NCI-H2196 (cell line): Measurements from ENCODE around the gene PSMG1.
"Not testable (repeated sequence)": the region's sequence is repeated elsewhere in the genome, so short reads cannot be mapped to it uniquely, and the experiment has no call there.

Source experiments
- DNase-seq: peaks from one replicate; lab custom pipeline; 2025; ENCODE audit not compliant: unreplicated experiment; lab: John Stamatoyannopoulos, UW

Gene PSMG1

DNA sequence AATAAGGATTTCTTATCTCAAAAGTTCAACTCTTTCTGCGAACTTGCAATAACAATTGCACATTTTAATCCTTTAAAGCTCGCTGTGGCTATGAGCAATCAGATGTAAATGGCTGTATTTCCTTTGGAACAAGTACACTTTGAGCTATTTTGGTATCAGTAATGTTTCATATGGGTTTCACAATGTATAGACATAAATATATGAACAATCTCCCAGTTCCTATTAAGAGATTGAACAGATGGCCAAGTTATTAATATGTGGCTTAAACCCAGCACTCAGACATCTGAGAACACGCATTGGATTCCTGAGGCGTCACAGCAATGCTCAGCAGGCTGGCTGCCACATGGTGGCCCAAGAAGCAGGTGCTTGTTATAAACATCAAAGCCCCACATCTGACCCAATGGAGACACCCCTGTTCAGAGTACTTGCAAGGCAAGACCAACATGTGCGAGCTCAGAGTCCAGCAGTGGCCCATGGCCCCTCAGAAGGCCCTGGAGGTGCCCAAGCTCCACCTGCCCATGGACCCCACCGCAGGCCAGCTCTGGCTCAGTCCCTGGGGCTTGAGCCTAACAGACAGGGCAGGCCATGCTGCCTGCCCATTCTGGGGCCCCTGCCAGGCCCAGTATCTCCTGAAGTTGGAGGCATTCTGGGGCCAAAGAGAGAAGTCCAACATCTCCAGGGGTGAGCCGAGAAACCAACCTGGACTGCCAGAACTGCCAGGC, 23.7 kb downstream of the PSMG1 start:
- DNase-seq: no peak

DNA sequence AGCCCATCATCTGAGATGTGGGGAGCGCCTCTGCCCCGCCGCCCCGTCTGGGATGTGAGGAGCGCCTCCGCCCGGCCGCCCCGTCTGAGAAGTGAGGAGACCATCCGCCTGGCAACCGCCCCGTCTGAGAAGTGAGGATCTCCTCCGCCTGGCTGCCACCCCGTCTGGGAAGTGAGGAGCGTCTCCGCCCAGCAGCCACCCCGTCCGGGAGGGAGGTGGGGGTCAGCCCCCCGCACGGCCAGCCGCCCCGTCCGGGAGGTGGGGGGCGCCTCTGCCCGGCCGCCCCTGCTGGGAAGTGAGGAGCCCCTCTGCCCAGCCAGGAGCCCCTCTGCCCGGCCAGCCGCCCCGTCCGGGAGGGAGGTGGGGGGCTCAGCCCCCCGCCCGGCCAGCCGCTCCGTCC, 26.0 kb downstream of the PSMG1 start:
- DNase-seq: not testable (repeated sequence)

DNA sequence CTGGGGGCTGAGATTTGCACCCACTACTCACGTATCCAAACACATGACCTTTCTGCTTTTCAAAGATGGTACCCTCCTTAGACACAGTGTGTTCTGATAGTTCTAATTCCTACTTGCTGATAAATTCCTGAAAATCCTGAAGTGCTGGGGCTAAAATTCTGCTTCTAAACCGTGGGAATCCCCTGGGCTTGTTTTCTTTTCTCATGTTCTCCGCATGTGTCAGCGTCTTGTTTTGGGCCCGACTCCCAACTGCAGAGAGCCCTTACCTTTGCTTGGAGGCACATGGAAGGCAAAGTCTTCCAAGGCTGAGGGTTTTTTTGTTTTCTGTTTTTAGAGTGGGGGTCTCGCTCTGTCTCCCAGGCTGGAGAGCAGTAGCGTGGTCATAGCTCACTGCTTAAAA, 27.2 kb downstream of the PSMG1 start:
- no peak for DNase-seq

DNA sequence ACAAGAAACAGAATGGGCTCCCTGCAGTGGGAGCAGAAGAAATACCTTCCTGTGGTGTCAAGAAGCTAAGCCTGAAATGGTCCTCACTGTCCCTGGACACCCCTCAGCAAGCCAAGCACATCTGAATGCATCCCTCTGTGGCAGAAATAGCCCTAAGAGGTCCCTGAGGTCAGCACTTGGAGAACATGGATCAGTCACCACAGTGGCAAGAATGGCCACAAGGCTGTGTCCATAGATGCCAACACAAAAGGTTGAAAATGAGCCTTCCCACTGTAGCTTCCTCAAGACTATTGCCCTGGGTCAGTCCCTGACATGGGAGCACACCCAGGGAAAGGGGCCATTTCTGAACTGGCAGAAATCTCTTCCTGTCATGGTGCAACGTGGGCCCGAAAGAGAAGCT, 27.7 kb downstream of the PSMG1 start:
- no peak for DNase-seq

DNA sequence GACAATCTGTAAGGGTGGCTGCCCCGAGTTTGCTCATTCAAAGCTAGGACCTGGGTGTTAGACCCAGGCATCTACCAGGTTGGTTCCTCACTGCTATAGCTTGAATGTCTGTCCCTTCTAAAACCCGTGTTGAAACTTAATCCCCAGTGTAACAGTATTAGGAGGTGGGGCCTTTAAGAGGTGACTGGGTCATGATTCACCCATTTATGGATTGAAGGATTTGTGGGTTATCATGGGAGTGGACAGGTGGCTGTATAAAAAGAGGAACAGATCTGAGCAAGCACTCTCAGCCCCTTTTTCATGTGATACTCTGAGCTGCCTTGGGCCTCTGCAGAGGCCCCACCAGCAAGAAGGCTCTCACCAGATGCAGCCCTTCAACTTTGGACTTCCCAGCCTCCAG, 29.4 kb downstream of the PSMG1 start:
- DNase-seq: no peak

DNA sequence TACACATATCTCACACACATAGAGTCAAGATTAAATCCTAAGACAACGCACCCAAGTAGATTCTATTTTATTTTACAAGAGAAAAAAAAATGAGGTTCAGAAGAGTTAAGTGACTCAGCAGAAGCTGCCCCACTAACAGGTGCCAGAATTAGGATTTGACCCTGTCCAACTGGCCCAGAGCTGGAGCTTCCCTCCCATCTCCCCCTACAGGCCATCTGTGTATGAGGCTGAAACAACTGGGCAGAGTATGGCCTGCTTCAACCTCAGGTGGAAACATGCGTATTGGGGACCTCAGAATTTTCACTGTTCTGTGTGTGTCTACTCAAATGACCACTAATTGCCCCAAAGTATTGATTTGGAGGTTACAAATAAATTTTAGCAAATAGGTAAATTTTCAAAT, 29.9 kb downstream of the PSMG1 start:
- no peak for DNase-seq

DNA sequence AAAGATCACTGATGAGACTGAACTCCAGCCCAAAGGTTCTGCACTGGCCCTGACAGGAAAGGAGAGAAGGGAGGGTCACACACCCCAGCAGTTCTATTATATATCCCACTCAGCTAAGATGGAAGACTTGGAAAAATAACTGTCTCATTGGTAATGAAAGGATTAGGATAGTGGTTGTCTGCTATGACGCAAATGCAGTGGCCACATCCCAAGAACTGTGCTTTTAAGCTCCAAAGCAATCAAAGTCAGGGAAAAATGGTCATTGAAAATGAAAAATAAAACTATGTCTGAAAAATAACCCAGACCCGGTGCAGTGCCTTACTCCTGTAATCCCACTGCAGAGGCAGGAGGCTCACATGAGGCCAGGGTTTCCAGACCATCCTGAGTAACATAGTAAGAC, 31.0 kb downstream of the PSMG1 start:
- no peak for DNase-seq

DNA sequence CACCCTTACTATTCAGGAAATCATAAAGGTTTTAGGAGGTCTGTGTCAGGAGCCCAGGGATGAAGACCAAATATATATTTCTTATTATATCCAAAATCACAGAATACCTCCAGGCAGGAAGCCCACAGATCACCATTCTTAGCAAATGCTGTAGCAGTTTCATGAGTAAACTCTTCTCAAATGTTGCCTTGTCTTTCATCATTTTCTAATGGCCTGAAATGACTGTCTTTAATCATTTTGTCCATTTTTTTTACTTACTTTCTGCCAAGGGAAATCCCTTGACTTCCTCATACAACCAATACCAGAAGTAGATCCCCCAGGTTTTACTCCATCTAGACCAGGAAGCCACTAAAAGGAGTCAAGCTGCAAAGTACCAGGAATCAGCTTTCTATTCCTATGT, 32.4 kb downstream of the PSMG1 start:
- DNase-seq: no peak

DNA sequence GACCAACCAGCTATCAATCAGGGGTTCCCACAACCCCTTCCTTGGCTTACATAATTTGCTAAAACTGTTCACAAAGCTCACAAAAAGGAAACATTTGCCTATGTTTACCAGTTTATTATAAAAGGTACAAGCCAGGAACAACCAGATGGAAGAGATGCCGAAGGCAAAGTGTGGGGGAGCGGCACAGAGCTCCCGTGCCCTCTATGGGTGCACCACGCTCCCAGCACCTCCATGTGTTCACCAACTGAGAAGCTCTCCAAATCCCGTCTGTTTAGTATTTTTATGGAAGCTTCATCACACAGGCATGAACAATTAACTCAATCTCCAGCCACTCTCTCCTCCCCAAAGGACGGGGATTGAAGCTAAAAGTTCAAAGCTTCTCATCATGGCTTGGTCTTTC, 32.9 kb downstream of the PSMG1 start:
- DNase-seq: no peak

DNA sequence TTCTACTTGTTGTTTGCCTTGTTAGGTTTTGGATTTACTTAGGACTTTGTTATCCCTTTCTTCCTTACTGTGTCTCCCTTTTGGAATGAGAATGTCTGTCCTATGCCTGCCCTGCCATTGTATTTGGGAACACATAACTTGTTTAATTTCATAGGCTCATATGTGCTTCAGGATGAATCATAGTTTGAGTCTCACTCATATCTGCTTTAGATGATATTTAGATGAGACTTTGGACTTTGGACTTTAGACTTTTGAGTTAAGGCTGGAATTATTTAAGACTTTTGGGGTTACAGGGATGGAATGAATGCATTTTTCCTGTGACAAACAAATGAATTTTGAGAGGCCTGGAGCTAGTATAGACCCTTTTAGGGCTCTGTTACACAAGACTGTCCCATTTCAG, 33.4 kb downstream of the PSMG1 start:
- no peak for DNase-seq

DNA sequence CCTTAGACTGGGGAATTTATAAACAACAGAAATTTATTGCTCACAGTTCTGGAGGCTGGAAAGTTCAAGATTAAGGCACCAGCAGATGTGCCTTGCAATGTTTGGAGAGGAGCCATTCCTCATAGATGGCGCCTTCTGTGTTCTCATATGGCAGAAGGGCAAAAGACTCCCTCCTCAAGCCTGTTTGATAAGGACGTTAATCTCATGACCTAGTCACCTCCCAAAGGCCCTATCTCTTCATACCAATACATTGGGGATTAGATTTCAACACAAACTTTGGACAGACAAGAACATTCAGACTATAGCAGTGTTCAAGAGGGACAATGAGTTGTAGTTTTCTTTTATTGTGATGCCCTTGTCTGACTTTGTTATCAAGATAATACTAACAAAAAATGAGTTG, 34.3 kb downstream of the PSMG1 start:
- DNase-seq: no peak

DNA sequence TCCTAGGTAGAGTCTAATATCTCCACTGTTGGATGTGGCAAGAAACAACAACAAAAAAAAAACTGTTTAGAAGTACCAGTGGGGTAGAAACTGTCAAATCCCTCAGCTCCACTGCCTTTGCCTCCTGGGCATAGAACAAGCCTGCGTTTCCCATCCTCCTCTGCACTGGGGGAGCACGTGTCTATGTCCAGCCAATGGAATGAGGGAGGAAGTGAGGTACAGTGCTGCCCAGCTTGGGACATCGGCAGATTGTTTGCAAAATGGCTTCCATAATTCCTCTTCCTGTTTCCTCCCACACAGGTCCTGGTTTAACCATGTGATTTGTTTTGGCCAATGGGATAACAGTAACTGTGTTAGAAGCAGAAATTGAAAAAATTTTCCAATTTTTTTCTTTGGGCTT, 39.1 kb downstream of the PSMG1 start:
- no peak for DNase-seq

DNA sequence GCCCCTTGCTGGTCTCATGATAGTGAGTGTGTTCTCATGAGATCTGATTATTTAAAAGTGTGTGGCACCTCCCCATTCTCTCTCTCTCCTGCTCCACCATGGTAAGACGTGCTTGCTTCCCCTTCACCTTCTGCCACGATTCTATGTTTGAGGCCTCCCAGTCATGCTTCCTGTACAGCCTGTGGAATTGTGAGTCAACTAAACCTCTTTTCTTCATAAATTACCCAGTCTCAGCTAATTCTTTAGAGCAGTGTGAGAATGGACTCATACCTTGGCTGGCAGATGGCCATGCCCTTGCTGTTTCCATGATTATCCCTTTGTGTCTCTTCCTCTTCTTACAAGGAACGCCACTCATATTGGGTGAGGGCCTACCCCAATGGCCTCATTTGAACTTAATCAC, 40.3 kb downstream of the PSMG1 start:
- no peak for DNase-seq

DNA sequence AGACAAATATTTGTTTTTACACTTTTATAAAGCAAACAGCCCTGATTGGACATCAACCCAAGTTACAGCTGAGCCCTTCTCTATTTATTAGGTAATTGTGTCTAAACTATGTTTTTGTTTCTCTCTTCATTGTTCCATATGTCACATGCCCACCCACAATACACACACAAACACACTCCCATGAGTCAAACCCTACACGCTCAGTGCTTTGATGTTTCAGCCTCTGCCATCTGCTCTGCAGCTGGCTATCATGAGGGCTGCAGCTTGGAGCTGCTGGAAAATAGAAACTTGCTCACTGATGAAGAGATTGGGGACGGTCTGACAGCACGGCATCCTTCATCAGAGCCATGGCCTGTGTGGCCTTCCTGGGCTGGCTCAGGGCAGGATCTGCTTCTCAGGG, 41.7 kb downstream of the PSMG1 start:
- DNase-seq: no peak

DNA sequence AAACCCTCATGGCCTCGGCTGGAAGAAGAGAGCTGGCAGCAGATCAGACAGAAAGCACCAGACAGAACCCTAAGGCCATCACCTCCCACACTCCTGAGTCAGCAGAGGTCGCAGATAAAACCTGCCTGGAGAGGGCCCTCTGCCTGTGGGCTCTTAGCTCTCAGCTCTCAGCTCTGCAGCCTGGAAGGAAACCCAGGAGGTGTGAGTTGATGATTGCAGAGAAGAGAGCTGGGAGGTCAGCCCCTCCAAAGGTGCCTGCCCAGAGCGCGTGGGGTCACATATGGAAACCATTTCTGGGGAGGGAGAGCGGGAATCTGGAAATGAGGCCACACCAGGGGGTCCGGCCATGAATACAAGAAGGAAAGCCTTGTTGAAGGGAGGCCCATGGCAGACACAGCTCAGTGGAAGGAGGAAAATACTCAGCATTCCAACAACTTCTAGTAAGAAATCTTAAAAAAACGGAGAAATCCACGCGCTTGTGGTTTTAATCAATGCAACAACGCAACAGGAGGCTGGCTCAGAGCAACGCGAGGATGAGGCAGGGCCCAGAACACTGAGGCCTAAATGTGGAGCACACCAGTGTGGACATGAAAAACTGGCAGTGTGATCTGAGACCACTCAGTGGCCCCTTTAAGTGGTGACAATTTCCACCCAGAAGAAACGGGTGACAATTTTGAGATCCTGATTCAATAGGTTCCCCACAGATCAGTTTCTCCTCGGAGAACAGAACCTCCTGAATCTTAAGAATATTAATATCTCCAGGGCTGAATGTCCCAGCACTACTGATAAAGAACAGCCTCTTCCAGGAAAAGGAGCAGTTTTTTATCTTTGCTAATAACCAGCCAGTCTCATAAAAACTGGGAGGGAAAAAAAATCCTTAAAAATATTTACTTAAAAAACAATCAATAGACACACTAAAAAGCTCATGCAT, 45.7 kb downstream of the PSMG1 start:
- DNase-seq: peak; percentile 37

DNA sequence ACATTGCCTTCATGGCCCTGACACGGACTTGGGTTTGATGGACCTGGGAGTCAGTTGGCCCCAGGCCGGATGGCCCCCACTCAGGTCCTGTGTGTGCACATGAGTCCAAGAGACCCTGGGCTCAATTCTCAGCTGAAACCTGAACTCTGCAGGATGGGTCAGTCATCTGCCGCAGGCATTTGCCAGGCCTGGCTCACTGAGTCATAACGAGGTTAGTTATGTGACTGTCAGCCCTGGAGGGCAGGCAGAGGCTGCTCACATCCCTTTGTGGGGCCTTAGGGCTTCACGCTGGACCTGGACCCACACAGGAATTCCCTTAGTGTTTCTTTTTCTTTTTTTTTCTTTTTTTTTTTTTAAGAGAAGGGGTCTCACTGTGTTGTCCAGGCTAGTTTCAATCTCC, 46.5 kb downstream of the PSMG1 start:
- DNase-seq: no peak

DNA sequence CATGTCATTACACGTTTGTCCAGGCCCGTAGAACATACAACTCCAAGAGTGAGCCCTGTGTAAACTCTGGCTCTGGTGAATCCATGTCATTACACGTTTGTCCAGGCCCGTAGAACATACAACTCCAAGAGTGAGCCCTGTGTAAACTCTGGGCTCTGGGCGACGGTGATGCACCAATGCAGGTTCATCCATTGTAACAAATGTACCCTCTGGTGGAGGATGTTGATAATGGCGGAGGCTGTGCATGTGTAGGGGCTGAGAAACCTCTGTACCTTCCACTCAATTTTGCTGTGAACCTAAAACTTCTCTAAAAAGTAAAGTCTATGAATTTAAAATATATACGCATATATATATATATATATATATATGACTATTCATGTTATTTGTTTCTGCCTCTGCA, 47.1 kb downstream of the PSMG1 start:
- DNase-seq: peak; percentile 58

DNA sequence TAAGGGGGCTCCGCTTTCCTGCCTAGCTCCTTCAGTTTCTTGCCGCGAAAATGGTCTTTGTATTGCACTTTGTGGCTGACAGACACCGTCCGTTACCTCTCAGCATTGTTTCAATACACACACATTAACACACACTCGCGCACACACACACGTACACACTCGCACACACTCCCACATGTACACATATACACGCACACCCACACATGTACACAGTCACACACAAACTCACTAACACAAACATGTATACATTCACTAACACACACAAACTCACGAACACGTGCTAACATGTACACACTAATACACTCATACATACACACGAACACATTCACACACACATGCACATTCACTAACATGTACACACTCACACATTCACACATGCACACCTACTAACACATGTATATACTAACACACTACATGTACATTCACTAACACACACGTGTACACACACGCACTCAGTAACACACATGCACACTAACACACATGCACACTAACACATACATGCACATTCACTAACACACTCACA, 48.9 kb downstream of the PSMG1 start:
- DNase-seq: no peak

DNA sequence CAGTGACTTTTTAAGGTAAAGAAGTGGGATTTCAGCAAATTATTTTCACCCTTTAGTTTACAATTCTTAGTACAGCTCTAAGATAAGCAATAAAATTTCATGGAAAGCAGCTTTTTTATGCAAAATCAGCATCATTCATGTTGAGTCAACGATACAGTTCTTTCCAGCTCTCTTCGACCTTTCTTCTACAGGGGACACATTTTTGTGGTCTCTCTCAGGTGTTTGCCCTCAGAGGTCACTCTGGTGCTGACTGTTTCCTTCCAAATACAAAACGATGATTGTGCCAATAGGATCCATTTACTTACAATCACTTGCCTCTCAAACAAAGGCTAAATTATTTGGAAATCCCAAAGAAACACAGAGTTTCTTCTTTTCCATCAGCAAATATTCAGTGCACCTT, 51.0 kb downstream of the PSMG1 start:
- DNase-seq: no peak

DNA sequence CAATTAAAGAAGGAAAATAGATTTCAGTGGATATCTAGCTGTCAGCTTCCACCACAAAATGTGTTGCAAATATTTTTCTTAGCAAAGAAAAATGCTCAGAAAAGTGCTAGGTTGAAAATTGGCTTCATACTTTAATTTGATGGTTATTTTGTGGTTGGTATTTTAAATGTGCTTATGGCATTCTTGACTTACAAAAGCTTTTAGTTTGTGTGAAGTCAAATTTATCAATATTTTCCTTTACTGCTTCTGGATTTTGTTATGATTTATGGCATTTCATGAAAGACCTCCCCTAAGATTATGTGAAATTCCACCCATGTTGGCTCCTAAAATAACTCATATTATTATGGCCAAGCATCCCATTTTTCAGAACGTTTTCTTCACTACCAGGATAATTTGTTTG, 51.5 kb downstream of the PSMG1 start:
- no peak for DNase-seq

DNA sequence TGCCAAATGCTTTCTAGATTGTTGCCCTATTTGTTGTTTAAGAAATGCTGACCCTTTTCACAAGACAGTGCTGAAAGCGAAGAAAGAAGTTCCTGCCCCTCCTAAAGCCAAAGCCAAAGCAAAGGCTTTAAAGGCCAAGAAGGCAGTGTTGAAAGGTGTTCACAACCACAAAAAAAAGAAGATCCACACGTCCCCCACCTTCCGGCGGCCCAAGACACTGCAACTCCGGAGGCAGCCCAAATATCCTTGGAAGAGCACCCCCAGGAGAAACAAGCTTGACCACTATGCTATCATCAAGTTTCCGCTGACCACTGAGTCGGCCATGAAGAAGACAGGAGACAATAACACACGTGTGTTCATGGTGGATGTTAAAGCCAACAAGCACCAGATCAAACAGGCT, 55.7 kb downstream of the PSMG1 start:
- DNase-seq: no peak

DNA sequence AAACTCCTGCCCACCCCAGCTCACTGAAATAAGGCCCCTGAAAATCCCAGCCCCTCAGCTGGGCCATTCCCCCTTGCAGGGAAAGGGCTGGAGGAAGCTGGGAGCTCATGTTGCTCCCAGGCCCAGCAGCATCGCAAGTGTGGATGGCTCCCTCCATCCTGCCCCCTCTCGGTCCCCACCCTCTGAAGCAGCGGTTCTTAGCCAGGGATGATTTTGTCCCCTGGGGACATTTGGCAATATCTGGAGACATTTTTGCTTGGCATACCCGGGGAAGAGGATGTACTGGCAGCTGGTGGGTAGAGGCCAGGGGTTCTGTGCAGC, 56.8 kb downstream of the PSMG1 start:
- DNase-seq: no peak
